ENCODE data around the gene TMEM247.

TMEM247 gene

GRCh38 chr2:46489423-46490174 is 10.2 kb downstream of the TMEM247 start:
- no peak for TF ChIP-seq POLR2A (IDR thresholded peaks at IDR 0.05; ENCODE audit: low read depth, low read length)
- FAIRE-seq = no peak
- no peak for DNase-seq (ENCODE audit: insufficient read length, low spot score)

DNA sequence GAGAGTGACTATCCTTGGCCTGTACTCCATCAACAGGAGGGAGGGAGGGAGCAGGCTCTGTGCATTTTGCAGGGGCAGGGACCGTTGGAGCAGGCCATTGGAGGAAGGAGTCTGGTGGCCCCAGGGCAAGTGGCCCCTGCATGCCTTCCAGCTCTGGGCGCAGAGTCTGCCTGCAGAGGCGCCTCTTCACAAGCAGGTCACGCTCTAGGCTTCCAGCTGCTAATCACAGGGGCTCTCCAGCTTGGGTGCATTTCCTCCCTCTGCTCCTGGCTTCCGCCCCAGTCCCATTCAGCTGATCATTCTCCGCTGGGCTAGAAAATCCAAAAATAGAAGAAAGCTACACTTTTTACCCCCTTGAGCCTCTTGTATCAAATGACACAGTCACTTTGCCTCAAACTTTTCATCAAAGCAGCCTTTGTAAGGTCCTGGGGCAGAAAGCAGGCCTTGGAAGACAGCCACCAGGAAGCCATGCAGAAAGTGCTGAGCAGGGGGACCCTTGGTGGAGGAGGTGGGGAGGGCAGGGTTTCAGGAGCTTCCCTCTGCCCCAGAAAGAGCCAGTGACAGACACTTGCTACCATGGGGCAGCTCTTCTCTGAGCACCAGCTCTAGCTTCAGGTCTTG is 11.3 kb downstream of the TMEM247 start:
- no peak for TF ChIP-seq POLR2A (IDR thresholded peaks at IDR 0.05; ENCODE audit: low read depth, low read length)
- DNase-seq (ENCODE audit: insufficient read length, low spot score) (no peak), FAIRE-seq (no peak)

DNA sequence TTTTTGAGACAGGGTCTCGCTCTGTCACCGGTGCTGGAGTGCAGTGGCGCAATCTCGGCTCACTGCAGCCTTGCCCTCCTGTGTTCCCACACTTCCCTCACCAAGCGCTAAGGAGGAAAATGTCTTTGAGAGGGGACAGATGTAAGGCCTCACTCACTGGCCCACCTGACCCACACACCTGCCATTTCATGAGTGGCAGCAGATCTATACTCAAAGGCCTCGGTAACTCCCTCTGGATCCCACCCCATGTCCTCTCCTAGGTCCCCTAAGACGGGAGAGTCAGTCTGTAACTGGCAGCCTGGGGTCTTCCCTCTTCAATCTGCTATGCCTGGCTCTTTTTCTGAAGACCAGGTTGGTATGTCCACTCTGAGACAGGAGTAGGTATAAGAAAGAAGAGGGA is 12.9 kb downstream of the TMEM247 start:
- FAIRE-seq (no peak), DNase-seq (ENCODE audit: insufficient read length, low spot score) (no peak)
- no peak for TF ChIP-seq POLR2A (IDR thresholded peaks at IDR 0.05; ENCODE audit: low read depth, low read length)

DNA sequence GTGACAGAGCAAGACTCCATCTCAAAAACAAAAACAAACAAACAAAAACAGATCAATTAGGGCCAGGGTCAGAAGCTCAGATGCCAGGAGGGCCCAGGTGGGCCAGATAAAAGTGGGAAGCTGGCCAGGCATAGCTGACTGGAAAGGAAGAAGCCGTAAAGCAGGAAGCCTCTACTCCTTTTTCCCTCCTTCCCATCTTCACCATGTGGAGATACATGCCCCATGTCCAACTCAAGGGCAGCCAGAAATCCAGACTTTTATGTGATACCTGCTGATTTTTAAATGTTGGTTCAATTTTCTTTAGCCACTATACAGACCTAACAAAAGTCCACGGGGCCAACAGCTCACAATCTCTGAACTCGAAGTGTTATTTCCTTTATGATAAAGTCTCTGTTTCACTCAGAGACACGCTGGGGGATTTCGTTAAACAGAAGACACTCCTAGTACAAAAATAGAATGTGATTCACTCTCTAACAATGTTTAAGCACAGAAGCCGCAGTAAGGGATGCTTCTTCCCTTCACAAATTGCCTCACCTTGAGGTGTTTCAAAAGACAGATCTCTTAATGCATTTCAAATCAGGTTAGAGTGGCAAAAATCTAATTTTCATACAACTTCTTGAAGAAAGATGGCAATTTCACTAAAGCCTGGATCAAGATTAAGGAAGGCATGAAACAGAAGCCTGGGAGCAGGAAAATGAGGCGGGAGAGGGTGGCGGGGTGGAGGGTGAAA is 14.0 kb downstream of the TMEM247 start:
- TF ChIP-seq POLR2A (IDR thresholded peaks at IDR 0.05; ENCODE audit: low read depth, low read length) = no peak
- DNase-seq (ENCODE audit: insufficient read length, low spot score) (peak; percentile 54), FAIRE-seq (no peak)

GRCh38 chr2:46493971-46494250 is 14.5 kb downstream of the TMEM247 start:
- no peak for DNase-seq (ENCODE audit: insufficient read length, low spot score)
- TF ChIP-seq POLR2A (IDR thresholded peaks at IDR 0.05; ENCODE audit: low read depth, low read length) = no peak
- FAIRE-seq = no peak

DNA sequence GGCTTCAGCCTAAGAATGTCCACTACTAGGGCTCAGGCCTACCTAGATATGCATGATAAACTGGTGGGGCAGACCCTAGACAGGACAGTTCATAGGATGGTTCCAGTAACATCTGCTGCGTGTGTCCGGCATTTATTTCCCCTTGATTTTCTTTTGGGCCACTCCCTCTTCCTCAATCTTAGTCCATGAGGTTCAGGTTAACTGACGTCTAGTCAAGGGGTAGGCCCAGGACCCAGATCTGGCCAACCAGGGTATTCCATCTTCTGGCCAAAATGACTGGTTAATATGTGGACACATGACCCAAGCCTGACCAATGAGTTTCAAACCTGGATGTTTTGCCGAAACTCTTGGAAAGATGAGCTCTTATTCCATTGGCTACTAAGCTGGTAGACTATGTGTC is 15.2 kb downstream of the TMEM247 start:
- FAIRE-seq (no peak), DNase-seq (ENCODE audit: insufficient read length, low spot score) (no peak)
- TF ChIP-seq POLR2A (IDR thresholded peaks at IDR 0.05; ENCODE audit: low read depth, low read length) = no peak

- no peak for DNase-seq (ENCODE audit: insufficient read length, low spot score)
Measured at GRCh38 chr2:46495231-46496030, 16.1 kb downstream of the TMEM247 start.

DNA sequence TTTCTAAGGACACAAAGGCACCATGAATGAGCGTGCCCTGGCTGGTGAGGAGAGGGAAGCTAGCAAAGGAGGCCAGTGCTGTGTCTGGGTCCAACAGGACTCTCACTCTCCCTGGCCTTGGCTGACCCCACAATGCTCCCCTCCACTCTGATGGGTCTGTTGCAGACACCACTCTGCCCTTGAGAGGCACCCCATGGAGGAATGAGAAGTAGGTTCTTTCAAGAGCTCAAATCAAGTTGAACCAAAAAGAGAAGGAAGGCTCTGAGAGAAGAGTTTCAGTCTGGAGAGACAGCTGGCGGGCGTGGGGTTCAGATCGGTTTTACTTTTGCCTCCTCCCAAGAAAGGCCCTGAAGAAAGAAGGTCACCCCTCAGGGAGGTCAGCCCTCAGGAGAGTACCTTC is 18.4 kb downstream of the TMEM247 start:
- DNase-seq (ENCODE audit: insufficient read length, low spot score) = no peak
- TF ChIP-seq POLR2A (IDR thresholded peaks at IDR 0.05; ENCODE audit: low read depth, low read length) = no peak
- no peak for FAIRE-seq

More at GRCh38 chr2:46495231-46496030, 16.1 kb downstream of the TMEM247 start:
- no peak for FAIRE-seq
- no peak for TF ChIP-seq POLR2A (IDR thresholded peaks at IDR 0.05; ENCODE audit: low read depth, low read length)

GRCh38 chr2:46498681-46499080 is 19.3 kb downstream of the TMEM247 start:
- no peak for DNase-seq (ENCODE audit: insufficient read length, low spot score)
- no peak for TF ChIP-seq POLR2A (IDR thresholded peaks at IDR 0.05; ENCODE audit: low read depth, low read length)
- FAIRE-seq = no peak

- FAIRE-seq = no peak
- TF ChIP-seq POLR2A (IDR thresholded peaks at IDR 0.05; ENCODE audit: low read depth, low read length) = no peak
- no peak for DNase-seq (ENCODE audit: insufficient read length, low spot score)
Measured at GRCh38 chr2:46499392-46499785, 20.0 kb downstream of the TMEM247 start.

GRCh38 chr2:46500801-46501200 is 21.4 kb downstream of the TMEM247 start:
- FAIRE-seq (no peak), DNase-seq (ENCODE audit: insufficient read length, low spot score) (no peak)

DNA sequence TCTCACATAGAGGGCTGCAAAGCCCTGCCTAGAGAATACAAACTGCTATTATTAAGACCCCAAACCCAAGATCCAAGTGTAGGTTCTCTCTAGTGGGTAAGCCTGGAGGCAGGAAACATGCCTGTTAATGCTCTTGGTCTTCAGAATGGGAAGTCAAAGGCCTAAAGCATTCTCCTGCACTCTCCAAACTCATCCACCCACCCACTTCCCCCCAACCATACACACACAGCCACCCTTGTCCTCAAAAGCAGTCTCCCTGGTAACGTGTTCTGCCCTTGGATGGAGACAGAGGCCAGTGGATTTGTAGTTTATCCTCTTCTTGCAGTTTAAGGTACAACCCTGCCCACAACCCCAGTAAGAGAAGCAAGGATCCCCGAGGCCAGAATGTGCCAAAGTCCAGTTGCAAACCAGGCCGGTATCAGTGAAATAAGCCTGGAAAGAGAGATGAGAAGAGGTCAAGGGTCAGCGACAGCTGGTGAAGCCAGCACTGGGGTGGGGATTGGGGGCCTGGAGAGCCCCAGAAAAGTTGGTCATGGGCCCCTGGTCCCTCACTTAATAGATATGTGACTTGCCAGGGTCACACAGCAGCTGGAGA is 23.0 kb downstream of the TMEM247 start:
- DNase-seq (ENCODE audit: insufficient read length, low spot score) = no peak
- no peak for TF ChIP-seq POLR2A (IDR thresholded peaks at IDR 0.05; ENCODE audit: low read depth, low read length)
- FAIRE-seq = no peak

More at GRCh38 chr2:46500801-46501200, 21.4 kb downstream of the TMEM247 start:
- no peak for TF ChIP-seq POLR2A (IDR thresholded peaks at IDR 0.05; ENCODE audit: low read depth, low read length)

DNA sequence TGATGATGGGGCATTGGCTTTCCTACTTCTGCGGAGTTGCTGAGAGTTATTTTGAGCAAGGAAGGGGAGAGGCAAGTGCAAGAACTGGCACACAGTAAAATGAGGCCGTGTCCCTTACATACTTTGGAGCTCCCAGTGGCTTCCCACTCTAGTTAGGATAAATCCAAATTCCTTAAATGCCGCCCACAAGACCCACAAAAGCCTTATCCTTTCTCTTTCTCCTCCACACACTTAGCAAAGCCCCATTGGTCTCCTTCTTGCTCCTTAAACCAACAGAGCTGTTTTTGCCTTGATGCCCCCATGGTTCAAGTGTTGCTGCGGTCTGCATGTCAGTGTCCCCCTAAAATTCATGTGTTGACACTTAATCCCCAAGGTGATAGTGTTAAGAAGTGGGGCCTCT is 24.3 kb downstream of the TMEM247 start:
- DNase-seq (ENCODE audit: insufficient read length, low spot score) (no peak), FAIRE-seq (no peak)
- TF ChIP-seq POLR2A (IDR thresholded peaks at IDR 0.05; ENCODE audit: low read depth, low read length) = no peak

DNA sequence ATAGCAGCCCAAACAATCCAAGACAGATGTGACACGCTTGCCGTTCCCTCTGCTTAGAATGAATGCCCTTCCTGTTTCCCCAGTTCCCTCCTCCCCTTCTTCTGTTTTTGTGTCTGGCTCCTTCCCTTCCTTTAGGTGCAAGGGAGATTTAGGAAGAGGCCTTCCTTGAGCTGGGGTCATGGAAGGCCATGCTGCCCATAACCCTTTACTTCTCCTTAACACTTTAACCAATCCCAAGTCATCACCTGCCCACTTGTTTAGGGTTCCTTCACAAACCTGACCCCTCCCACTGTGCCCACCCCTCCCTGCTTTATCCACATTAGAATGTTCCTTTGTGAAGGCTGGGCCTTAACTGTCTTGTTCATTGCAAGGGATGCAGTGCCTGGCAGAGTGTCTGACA is 24.9 kb downstream of the TMEM247 start:
- FAIRE-seq (no peak), DNase-seq (ENCODE audit: insufficient read length, low spot score) (no peak)
- no peak for TF ChIP-seq POLR2A (IDR thresholded peaks at IDR 0.05; ENCODE audit: low read depth, low read length)
